ENCODE measurements around the gene FLRT1.
A peak's percentile ranks its signal among the peaks of the same experiment; 100 is the strongest.

FLRT1 gene, protein sequence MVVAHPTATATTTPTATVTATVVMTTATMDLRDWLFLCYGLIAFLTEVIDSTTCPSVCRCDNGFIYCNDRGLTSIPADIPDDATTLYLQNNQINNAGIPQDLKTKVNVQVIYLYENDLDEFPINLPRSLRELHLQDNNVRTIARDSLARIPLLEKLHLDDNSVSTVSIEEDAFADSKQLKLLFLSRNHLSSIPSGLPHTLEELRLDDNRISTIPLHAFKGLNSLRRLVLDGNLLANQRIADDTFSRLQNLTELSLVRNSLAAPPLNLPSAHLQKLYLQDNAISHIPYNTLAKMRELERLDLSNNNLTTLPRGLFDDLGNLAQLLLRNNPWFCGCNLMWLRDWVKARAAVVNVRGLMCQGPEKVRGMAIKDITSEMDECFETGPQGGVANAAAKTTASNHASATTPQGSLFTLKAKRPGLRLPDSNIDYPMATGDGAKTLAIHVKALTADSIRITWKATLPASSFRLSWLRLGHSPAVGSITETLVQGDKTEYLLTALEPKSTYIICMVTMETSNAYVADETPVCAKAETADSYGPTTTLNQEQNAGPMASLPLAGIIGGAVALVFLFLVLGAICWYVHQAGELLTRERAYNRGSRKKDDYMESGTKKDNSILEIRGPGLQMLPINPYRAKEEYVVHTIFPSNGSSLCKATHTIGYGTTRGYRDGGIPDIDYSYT

DNA sequence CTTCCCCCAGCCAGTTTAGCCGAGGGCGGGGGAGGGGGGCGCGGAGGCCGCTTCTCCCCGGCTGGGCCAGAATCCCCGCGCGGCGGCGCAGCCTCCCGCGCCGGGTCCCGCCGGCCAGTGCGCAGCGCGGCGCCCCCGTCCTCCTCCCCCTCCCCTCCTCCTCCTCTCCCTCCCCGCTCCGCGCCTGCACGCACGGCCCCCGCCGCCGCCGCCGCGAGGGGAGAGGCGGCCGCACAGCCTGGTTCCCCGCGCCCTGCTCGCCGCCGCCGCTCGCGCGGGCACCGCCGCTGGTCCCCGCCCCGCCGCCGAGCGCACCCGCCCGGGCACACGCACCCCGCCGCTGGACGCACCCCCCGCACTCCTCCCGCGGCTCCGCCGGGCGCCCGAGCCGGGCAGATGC is at the start of gene FLRT1:
FLRT1 (plus strand) TSS at position 356 of the 400 bp plus-strand sequence. CDS start 80,337 bp downstream, outside the sequence.
- DNase-seq (ENCODE audit: low read depth in 3 of 3) = no peak

DNA sequence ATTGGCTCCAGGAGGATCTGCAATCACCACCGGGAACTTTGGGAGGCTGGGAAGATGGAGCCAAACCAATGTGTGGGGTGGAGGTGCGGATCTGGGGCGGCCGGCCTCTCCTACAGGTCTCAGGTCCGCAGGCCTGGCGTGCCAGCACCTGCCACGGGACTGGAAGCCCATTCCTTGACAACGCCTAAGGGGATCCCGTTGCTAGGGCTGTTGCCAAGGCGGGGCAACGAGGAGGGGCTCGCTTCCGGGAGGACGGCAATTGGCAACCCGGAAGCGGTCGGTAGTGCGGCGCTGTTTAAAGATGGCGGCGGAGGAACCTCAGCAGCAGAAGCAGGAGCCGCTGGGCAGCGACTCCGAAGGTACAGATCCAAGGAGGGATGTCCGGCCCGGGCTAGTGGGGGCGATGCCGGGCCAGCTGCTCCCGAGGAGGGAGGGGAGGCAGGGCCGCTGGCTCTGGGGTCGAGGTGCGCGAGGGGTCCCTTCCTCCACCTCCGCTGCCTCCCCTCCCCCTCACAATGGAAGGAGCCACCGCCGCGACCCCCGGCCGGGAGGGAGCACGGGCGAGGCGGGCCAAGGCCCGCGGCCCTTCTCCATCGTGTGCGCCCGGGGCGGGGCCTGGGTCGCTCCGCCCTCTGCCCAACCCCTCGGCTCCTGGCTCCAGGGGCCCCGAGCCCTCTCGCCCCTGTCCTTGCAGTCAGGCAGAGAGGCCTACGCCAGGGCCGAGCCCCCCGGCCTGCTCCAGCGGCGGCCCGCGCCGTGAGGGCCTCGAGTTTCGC is 49.4 kb upstream of the FLRT1 start, which contains the start of gene OTUB1:
OTUB1 (plus strand) TSS at position 283 of the 776 bp plus-strand sequence; CDS start at position 302, 19 bp downstream.
- DNase-seq (ENCODE audit: low read depth in 3 of 3) = peak; percentile 79 to 90 (median 80)

DNA sequence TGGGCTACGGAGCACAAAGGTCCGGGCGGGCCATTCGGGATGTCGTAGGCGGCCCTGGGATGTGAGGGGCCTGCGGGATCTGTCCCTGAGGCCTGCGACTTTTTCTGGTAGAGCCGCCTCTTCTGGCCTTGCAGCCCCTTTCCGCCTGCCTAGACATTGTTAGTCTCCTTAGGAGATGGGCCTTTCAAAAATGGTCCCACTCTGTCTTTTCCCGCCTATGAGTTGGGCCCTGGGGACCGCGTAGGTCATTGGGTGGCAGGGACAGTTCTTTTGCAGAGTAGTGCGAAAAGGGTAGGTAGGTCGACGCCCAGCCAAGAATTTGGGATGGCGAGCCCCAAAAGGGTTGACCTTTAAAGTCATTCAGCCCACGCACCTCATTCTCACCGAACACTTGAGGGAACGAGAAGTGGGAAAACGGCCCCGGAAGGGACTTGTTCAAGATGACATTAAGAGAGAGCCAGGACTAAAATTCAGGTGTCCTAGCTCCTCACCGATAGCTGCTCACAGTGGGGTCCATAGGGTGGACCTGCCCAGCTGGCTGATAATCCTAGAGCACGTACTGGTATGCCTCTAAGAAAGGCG is 48.7 kb upstream of the FLRT1 start:
- no peak for DNase-seq (ENCODE audit: low read depth in 3 of 3)

DNA sequence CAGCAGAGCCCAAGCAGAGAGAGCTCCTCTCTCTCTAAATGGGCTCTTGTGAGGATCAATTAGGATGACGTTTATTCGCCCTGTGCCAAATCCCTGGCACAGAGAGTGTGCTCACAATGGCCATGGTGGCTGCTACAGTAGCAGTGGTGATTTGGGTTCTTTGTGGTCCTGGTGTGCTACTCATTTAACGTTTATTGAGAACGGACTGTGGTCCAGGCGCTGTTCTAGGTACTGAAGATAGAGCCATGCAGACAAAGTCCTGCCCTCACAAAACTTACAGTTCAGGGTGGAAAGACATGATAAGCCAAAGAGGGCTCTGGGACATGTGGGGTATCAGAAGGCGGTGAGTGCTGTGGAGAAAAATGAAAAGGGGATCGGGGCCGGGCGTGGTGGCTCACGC is 44.2 kb upstream of the FLRT1 start:
- no peak for DNase-seq (ENCODE audit: low read depth in 3 of 3)

DNA sequence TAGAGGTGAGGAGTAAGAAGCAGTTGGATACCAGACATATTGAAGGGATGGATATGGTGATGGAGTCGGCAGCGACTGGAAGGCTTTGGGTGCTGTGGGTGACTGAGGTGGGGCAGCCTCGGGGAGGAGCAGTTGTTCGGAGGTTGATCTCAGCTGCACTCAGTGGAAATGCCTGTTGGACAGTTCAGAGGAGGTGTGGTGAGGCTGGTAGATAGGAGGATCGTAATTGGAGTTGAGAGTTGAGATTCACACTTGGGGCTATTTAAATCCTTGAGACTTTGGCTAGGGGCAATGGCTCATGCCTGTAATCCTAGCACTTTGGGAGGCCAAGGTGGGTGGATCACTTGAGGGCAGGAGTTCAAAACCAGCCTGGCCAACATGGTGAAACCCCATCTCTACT is 42.6 kb upstream of the FLRT1 start:
- no peak for DNase-seq (ENCODE audit: low read depth in 3 of 3)

DNA sequence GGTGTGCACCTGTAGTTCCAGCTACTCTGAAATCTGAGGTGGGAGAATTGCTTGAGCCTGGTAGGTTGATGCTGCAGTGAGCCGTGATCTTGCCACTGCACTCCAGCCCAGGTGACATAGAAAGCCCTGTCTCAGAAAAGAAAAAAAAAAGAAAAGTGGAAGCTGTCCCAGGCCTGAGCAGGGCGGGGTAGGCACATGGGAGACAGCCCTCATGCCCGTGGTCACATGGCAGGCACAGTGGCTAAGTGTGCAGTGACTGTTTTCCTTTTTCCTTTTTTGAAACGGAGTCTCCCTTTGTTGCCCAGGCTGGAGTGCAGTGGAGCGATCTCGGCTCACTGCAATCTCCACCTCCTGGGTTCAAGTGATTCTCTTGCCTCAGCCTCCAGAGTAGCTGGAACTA is 41.7 kb upstream of the FLRT1 start:
- DNase-seq (ENCODE audit: low read depth in 3 of 3) = no peak

DNA sequence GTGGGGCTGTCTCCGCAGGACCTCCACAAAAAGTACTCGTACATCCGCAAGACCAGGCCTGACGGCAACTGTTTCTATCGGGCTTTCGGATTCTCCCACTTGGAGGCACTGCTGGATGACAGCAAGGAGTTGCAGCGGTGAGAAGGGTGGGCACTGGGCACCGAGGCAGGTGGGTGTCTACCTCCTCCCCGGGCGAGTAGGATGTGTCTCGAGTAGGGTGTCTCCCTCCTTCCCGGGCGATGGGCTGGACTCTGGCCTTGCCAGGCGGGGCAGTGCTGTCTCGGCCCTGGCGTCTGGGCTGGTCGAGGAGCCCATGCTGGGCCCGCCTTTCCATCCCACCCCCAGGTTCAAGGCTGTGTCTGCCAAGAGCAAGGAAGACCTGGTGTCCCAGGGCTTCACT is 39.2 kb upstream of the FLRT1 start:
- DNase-seq (ENCODE audit: low read depth in 3 of 3) = no peak

DNA sequence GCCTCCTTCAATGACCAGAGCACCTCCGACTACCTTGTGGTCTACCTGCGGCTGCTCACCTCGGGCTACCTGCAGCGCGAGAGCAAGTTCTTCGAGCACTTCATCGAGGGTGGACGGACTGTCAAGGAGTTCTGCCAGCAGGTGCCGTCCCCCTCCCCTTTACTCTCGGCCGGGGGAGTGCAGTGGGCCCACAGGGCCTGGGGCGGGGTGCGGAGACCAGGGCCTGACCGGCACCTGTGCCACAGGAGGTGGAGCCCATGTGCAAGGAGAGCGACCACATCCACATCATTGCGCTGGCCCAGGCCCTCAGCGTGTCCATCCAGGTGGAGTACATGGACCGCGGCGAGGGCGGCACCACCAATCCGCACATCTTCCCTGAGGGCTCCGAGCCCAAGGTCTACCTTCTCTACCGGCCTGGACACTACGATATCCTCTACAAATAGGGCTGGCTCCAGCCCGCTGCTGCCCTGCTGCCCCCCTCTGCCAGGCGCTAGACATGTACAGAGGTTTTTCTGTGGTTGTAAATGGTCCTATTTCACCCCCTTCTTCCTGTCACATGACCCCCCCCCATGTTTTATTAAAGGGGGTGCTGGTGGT is 38.5 kb upstream of the FLRT1 start:
- no peak for DNase-seq (ENCODE audit: low read depth in 3 of 3)

DNA sequence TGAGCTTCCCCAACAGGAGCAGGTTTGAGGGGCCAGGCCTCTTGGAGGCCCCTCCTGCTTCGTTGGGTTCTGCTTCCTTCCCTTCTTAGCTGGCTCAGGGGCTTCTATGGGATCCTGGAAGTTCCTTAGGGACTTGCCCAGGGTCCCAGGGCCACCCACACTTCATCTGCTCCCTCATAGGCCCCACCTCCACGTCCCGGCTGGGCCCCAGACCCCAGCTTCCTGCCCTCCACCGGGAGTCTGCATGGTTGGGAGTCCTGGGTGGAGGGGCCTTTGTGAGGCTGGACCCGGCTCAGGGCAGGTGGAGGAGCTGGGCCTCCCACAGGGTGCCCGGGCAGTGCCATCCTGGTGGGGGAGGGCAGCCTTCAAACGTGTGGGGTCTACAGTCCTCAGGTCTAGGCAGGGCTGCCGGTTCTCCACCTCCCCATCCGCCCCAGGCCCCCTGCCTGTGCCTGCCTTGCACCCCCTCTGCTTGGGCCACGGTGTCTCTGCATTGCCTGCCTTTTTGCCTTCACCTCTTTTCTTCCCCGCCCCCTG is 37.9 kb upstream of the FLRT1 start:
- DNase-seq (ENCODE audit: low read depth in 3 of 3) = no peak

DNA sequence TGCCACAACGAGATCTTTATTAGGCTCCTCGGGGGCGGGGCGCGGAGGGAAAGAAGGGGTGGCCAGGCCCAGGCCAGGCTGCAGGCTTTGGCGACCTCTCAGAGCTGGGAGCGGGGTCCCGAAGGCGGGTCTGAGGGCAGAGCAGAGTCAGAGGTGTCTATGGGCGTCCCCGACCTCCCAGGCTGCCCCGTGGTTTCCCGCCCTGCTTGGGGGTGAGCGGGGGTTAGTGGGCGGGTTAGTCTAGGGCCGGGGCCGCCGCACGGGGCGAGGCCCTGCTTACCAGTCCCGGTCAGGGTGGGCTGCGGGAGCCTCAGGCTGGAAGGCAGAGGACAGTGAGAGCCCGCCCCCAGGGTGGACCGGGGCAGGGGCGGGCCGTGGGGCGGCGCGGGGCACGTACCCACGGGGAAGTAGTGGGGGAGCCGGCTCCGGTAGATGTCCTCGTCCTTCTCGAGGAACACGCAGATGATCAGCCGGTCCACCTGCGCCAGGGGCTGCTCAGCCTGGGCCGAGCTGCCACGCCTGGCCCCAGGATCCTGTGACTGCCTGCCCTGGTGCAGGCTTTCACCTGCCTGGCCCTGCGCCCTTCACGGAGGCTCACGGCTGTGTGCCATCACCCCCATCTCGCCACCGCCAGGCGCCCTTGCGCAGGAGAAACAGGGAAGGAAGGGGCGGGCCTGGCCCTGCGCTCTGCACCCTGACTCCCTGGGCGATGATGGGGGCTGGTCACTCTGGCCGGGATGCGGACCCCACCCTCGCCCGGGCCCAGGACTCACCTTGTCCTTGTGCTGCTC is 37.0 kb upstream of the FLRT1 start:
- DNase-seq (ENCODE audit: low read depth in 3 of 3) = no peak

DNA sequence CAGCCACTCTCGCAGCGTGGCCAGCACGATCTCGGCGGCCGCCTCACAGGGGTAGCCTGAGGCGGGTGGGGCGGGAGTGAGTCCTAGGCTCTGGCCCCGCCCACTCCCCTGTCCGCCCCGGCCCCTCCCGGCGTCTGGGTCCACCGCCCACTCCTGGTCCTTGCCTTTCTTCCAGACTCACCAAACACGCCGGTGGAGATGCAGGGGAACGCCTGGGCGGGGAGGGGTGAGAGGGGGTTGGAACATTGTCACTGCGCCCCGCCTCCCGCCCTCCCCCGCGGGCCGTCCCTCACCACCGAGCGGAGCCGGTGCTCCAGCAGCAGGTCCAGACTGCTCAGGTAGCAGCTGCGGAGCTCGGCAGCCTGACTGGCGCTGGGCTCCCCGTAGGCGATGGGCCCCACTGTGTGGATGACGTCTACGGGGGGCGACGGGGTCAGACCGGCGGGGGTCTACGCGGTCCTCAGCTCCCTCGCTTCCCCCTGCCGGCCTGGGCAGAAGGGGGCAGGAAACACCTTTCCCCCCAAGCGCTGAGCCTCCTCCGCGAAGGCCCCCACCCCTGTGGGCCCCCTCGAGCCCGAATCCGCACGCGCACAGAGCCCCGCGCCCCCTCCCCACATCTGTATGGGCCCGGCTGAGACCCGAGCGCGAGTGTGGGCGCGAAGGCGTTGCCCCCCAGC is 36.2 kb upstream of the FLRT1 start:
- peak; percentile 19 to 67 (median 38) for DNase-seq (ENCODE audit: low read depth in 3 of 3)

DNA sequence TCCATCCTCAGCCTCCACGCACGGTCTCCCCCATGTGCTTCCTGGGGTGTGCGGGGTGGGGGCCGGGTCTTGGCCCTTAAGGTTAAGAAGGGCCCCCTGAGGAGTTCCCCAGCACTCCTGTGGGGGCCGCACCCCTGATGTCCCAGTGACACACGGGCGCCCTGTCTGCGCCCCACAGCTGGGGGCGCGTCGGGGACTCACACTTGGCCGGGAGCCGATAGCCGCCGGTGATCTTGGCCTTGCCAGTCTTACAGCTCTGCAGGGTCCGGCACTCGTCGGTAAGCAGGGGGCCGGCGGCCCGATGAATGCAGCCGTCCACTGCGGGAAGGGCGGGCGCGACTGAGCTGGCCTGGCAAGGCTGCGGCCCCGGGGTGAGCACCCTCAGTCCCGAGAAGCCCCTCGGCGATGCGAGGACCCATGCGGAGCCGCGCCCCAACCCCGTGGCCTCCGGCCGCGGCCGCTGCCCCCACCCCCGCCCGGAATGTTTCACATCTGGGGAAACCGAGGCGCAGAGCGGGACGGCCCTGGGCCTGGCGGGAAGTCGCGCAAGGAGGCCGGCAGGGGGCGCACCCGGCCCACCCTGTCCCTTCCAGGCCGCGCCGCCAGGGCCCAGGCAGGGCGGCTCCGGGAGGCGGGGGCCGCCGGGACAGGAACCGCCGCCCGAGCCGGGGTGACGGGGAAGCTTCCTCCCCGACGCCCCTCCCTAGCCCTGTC is 35.5 kb upstream of the FLRT1 start:
- peak; percentile 47 to 72 (median 58) for DNase-seq (ENCODE audit: low read depth in 3 of 3)

DNA sequence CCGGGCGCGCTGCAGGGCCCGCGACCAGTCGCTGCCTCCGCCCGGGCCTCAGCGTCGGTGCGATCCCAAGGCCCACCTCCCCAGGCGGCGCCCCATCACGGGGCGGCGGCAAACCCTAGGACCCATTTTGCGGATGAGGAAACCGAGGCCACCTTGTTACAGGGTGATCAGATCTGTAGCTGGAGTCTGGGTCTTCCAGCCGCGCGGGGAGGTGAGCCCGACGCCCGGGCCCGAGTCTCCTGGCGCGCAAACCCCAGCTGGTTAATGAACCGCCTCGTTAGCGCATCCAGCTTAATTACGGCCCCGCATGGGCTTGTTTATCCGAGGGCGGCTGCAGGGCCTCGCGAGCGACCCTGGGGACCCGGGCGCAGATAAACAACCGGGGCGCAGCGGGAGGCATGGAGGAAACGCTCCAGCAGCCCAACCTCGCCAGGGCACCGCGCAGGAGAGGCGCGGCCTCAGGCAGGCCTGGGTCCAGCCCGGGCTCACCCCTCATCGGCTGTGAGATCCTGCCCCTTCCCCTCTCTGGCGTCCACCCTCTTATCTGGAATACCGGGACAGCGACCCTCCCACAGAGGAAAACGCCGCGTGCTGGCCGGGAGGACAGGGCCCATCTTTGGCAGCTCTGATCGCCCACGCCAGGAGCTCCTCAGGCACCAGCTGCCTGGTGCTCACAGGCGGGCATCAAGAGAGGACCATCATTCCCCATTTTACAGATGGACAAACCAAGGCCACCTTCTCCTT is 34.8 kb upstream of the FLRT1 start:
- DNase-seq (ENCODE audit: low read depth in 3 of 3) = no peak

DNA sequence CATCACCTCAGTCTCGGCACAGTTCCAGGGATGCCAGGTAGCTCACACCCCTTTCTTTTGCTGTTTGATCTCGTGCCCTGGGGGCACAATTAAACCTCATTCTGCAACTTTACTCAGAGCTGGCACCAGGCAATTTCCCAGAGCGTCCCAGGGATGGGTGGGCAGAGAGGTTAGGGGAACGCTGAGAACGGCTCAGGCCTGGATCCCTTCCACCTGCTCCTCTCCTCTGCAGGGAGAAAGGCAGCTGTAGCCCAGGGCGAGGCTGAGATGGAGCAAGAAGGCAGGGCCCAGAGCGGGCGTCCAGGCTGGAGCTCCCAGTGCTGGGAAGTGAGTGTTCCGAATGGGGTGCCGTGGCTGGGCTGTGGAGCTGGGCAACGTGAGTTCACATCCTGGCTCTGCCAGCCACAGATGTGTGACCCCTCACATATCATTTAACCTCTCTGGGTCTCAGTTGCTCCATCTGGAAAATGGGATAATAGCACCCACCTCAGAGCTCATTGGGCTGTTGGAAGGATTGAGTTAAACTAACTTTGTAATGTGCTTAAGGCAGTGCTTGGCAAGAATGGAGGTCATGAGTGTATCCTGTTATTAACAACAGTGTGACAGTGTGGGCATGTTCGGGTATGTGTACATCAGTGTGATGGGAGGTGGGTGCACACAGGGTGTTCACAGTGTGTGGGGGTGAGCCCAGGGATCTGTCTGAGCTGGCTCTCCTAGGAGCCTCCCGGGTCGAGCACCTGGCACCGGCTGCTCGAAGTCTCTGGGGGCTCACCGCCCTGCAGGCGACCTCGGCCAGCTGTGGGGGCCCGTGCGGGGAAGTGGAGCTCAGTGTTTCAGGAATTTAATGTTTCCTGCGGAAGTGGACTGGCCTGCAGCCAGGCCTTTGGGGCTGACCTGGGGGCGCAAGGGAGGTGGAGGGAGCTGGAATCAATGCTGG is 34.0 kb upstream of the FLRT1 start:
- no peak for DNase-seq (ENCODE audit: low read depth in 3 of 3)

DNA sequence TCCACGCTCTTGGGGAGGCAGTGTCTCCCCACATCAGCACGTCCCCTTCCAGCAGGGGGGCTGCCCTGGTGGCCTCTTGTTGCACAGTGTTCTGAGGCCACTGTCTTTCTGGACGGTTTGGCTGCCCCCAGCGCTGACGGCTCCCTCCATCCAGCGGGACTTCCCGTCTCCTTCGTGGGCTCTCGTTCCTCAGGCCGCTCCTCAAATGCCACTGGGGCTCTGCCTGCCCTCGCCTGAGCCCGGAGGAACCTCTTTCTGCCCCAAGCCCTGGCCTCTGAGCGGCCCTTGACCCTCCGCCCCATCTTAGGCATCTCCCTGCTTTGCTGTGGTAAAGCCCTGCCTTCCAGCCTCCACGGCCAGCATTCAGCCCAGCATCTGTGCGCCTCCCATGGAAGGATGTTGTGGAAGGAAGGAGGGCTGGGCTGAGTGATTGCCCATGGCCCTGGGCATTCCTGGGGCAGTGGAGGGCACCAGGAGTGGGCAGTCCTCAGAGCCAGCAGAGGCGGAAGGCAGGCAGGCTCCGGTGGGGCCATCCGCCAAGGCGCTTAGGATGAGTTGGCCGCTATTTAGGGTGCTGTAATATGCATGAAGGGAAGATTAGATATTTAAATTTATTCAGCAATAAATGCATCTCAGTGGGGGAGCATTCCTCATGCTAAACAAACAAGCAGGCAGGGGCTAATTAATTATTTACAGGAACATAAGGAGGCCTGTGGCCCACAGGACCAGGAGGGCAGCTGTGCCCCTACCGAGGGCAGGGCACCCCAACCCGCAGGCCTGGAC is 31.7 kb upstream of the FLRT1 start:
- DNase-seq (ENCODE audit: low read depth in 3 of 3) = no peak

DNA sequence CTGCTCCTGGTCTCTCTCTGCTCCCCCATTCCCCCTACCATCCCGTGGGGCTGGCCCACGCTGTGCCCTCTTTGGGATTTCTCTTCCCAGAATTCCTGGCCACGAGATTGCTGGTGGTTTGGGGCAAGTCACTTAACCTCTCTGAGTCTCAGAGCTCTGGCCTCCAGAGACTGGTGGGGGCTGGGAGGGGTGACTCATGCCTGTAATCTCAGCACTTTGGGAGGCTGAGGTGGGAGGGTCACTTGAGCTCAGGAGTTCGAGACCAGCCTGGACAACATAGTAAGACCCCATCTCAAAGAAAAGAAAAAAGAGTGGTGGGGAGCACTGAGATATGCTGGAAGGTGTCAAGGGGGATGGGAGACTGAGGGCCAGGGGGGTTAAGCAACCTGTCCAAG is 31.1 kb upstream of the FLRT1 start:
- DNase-seq (ENCODE audit: low read depth in 3 of 3) = no peak

DNA sequence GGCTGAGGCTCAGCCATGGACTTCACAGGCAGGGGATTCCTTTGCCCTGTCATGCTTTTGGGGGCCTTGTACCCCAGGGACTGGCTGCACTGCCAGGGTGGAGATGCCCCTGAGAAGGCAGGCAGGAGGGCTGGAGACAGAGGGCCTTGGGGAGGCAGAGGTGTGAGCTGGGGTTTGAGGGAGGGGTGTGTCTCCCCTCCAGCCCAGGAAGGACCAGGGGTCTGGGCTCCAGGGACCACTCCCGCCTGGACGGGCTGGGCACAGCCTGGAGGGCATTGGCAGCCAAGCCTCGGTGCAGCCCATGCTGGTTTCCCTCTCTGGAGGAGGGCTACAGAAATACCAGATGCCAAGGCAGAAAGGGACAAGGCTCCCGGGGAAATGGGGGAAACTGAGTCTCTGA is 30.0 kb upstream of the FLRT1 start:
- no peak for DNase-seq (ENCODE audit: low read depth in 3 of 3)

Measured in stimulated activated CD4-positive, alpha-beta T cell treated with anti-CD3 and anti-CD28 coated beads, TNF-alpha, amount 100 ng/mL, for 24 hours (primary cell).